Glomerular visceral epithelial cell (primary cell): ENCODE data around the gene DDX54.

Experiments
- DNase-seq: peaks from one replicate; pipeline ENCODE4 v3.0.0-alpha.2; 2016; ENCODE audit errors: extremely low spot score

The DDX54 gene

DNA sequence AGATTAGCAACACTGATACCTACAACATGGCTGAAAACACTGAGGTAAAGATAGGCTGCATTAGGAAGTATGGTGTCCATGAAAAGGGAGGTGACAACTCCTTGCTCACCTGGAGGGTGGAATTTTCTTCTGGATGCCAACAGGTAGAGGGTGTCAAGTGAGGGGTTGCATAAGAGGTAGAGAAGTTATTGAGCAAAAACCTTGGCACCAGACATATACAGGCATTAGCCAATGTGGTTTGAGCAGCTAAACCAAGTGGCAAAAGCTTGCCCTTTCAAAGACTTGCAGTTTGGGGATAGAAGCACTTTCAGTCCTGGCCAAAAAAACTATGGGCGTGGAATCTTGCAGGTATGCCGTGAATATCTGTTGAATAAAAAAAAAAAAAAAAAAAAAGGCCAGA, 4.1 kb upstream of the DDX54 start:
- no peak for DNase-seq

DNA sequence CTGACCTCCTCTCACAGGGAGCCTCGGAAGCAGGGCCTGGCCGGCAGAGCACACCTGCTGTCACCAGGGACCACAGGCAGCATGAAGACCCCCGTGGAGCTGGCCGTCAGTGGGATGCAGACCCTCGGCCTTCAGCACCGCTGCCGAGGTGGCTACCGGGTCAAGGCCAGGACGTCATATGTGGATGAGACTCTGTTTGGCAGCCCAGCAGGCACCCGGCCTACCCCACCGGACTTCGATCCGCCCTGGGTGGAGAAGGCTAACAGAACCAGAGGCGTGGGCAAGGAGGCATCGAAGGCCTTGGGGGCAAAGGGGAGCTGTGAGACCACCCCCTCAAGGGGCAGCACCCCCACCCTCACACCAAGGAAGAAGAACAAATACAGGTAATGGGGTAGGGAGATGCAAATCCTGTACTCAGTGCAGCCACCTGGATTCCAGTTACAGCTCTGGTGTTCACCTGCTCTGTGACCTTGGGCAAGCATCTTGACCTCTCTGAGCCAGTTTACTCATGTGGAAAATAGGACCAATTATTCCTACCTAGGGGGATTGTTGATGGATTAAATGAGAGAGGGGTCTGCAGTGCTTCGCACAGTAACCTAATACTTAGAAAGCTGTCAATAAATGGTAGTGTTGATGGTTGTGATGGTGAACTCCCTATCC, 1.5 kb upstream of the DDX54 start:
- no peak for DNase-seq

DNA sequence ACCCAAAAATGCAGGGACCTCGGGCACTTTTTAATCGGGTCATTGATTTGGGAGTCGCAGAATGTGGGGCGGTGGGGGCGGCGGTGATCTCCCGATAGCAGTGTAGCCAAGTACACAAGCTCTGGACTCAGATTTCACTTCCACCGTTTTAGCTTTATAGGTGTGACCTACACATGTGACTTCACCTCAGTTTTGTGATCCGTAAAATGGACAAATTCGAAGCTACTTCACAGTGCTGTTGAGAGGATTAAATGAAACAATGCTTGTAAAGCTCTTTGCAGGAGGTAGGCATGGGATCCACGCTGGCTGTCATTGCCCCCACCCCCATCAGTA, 721 bp upstream of the DDX54 start:
- no peak for DNase-seq

DNA sequence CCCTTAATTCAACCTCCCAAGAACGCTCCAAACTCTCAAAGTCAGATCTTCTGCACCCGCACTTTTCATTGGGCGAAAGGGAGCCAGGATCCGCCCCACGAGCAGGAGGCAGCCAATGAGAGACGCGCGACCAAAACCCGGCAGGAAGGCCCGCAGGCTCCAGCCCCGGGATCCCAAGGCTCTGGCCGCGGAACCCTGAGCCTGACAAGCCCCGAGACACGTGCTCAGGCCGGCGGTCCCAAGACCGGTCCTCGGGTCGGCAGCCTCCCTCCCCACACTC, 438 bp downstream of the DDX54 start:
- DNase-seq, result peak; percentile 87

DNA sequence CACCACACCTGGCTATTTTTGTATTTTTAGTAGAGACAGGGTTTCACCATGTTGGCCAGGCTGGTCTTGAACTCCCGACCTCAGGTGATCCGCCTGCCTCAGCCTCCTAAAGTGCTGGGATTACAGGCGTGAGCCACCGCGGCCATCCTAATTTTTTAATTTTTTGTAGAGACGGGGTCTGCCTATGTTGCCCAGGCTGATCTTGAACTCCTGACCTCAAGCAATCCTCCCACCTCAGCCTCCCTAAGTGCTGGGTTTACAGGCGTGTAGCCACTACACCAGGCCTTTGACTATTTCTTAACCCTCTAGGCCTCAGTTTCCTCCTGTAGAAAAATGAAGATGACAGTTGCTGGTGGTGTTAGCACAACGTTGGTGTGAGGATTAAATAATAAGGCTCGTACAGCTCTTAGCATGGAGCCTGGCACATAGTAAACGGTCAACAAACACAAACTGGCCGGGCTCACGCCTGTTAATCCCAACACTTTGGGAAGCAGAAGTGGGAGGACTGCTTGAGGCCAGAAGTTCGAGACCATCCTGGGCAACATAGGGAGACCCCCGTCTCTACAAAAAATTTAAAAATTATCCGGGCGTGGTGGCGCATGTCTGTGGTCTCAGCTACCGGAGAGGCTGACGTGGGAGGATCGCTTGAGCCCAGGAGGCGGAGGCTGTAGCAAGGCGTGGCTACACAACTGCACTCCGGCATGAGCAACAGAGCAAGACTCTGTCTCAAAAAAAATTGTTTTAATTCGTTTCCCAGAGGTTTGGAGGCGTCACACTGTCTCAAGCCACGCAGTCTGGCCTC, 979 bp downstream of the DDX54 start:
- no peak for DNase-seq

DNA sequence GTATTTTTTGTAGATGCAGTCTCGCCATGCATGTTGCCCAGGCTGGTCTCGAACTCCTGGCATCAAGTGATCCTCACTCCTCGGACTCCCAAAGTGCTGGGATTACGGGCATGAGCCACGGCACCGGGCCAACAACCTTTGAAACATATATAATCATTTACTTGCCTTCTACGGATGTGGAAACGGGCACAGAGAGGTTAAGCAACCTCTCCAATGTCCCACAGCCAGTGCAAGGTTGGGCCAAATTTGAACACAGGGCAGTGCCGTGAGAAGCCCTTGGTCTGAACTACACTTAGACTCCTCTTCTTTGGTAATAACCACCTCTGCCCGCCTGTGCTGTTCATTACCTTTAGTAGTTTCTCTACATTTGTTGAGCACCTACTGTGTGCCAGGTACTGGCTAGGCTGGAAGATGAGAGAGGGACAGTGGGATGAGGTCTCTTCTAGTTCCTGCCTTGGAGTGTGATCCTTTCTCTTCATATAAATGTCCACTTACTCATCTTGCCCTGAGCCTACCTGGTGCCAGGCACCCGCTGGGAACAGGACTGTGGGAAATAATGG, 2.2 kb downstream of the DDX54 start:
- no peak for DNase-seq

DNA sequence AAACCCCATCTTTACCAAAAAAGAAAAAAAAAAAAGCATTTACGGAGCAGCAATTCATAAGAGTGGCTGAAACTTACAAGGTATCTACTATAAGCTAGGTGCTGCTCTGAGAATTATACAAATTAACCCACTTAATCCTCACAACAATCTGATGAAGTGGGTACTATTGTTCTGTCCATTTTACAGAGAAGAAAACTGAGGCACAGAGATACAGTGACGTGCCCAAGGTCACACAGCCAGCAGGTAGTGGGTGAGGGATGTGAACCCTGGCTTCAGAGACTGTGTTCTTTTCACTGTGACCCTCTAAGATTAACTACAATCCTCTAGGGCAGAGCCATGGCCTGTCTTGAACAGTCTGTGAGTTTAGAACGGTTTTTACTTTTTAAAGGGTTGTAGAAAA, 3.3 kb downstream of the DDX54 start:
- DNase-seq, result no peak

DNA sequence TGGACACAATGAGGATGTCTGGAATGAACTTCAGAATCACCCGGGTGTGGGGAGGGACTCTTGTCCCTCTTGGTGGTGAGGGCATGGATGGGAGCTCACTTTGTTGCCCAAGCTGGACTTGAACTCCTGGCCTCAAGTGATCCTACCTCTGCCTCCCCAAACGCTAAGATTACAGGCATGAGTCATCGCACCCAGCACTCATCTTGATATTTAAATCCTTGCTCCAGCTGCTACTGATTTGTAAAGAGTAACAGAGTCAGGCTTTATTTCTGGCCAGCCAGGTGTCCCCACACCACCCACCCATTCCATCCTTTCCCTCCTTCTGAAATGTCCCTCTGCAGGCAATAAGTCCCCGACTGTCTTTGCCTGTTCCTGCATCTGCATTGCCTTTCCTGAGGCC, 4.9 kb downstream of the DDX54 start:
- no peak for DNase-seq

DNA sequence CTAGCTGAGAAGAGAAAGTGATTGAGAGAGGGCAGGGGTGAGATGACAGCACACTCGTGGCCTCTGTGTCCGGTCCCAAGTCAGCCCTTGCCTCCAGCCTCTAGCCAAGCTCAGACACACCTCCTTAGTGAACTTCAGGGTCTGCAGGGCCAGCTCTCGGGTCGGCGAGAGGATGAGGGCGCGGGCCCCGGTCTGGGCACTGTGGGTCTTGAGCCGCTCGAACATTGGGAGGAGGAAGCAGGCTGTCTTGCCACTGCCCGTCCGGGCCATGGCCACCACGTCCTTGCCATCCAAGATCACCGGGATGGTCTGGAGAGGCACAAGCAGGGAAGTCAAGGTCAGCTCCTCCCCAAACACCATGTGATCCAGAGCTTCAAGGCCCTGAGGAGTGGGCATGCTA, 6.3 kb downstream of the DDX54 start:
- no peak for DNase-seq

DNA sequence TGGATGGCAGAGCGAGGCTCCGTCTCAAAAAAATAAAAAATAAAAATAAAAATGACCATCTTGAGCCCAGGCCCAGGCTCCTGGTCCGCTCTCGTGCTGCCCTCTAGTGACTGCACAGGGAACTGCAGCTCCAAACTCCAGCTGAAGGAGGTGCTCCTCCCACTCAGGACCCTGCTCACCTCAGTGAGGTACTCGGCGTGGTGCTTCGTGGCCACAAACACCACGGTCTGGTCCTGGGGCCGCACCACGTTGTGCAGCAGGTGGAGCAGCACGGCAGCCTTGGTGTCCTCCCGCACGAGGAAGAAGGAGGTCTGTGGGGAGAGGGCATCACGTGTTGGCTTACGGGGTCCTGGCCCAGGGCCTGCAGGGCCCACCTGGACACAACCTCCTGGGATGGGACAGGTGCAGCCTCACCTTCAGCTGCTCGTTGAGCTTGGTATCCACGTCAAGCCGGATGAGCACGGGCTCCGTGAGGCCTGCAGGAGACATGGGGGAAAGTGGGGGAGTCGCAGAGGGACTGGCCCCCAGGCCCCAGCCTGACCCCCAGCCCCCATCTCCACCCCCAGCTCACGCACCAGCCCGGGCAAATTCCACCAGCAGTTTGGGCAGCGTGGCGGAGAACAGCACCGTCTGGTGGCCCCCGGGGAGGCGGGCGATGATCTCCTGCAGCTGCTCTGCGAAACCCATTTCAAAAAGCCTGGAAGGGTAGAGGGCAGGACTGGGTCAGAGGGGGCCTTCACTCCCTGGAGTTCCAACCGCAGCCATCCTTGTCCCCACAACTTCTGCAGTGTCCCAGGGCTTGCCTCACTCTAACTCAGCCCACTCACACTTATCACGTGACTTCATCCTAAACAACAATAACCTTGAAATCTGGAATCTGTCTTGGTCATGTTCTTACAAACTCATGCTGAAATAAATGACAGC, 10.6 kb downstream of the DDX54 start:
- DNase-seq, result peak; percentile 72

DNA sequence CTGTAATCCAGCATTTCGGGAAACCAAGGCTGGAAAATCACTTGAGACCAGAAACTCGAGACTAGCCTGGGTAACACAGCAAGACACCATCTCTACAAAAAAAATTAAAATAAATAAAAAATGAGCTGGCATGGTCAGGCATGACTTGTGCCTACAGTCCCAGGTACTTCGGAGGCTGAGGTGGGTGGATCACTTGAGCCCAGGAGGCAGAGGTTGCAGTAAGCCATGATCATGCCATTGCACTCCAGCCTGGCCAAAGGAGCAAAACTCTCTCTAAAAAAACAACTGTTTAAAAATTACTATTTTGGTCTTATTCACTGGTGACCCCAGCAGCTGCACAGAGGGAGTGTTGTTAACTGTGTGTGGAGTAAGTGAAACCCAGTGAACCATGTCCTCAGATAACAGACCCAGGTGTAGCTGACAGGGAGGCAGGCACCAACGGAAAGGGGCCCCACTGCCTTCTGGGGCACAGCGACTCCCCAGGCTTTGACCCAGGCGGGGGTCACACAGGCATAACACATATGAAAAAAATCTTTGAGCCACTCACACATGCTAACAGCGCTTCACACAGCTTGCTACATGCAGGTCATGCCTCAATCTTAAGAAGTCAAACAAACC, 12.1 kb downstream of the DDX54 start:
- DNase-seq, result no peak

DNA sequence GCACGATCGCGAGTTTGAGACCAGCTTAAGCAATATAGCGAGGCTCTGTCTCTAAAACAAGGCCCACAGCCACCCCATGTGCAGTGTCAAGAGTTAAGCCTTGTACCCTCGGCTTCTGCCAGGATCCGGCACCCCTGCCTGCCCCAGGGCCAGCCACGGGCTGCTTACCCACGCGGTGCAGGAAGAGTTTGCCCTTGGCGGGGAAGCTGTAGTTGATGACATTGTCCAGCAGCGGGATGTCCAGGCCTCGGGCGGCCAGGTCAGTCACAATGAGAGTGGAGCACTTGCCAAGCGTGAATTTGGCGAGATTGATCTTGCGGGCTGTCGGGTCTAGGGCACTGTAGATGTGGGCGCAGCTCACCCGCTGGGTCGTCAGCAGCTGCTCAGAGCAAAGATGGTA, 13.1 kb downstream of the DDX54 start:
- DNase-seq, result no peak

DNA sequence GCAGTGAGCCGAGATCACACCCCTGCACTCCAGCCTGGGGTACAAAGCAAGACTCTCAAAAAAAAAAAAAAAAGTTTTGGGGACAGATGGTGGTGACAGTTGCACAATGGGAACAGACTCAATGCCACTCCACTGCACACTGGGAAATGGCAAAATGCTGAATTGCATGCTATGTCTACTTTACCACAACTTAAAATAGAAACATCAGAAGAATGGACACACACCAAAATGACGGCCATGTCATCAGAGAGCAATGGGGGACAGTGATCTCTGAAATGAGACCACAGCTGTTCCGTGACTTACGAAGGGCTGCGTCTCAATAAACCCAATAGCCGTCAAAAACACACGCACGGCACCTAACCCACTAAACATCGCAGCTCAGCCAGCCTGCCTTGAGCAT, 13.7 kb downstream of the DDX54 start:
- DNase-seq, result no peak

DNA sequence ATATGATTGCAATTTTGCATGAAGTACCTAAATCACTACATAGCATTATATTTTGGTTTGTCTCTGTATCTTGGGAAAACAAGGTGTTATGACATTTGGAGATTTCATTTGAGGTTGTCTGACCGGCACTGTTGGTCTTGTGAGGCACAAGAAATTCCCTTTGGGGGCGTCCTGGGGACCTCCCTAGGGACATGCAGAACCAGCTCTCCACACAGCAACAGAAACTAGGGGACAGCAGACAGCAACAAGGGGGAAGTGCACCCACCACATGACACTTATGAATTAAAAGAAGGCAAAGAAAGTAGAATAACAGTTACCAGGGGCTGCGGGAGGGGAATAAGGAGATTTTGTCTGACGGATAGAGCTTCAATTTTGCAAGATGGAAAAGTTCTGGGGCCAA, 14.4 kb downstream of the DDX54 start:
- DNase-seq, result no peak

DNA sequence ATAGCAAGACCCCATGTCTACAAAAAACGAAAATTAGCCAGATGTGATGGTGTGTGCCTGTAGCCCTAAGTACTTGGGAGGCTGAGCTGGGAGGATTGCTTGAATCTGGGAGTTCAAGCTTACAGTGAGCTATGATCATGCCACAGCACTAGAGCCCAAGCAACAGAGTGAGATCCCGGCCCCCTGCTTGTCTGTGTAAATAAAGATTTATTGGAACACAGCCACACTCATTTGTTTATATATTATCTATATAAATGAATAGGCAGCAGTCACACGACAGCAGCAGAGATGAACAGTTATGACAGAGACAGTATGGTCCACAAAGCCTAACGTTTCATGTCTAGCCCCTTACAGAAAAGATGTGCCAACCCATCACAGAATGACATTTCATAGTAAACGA, 14.8 kb downstream of the DDX54 start:
- DNase-seq, result no peak

DNA sequence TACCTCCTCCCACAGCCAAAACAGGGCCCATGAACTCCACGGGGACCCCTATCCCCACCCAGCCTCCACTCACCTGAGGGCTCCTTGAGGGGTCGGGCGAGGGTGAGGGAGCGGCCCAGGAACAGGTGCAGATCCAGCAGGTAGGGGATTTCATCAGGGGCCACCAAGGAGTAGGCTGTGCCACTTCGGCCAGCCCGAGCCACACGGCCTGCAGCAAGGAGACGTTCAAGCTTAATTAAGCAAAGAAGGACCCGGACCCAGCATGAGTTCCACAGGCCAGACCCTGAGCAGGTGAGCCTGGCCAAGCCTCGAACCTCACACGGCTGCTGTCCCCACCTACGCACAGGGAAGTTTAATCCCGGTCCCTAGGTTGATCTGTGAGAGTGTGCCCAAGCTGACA, 15.6 kb downstream of the DDX54 start:
- no peak for DNase-seq

DNA sequence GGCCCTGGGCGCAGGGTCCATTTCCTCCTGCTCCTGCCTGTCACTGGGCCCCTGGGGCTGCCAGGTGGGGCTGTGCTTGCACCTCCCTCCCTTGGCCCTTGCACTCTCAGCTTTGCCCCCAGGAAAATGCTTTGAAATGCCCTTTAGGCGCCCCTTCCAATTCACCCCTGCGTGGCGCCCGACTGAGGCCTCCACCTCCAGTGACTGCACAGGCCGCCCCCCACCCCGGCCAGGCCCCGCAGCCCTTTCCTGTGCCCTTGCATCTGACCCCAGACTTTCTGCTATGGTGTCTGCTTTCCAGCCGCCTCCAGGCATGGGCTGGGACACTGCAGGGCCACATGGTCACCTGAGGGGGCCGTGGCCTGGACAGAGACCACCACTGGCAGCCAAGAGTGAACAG, 17.4 kb downstream of the DDX54 start:
- DNase-seq, result no peak

DNA sequence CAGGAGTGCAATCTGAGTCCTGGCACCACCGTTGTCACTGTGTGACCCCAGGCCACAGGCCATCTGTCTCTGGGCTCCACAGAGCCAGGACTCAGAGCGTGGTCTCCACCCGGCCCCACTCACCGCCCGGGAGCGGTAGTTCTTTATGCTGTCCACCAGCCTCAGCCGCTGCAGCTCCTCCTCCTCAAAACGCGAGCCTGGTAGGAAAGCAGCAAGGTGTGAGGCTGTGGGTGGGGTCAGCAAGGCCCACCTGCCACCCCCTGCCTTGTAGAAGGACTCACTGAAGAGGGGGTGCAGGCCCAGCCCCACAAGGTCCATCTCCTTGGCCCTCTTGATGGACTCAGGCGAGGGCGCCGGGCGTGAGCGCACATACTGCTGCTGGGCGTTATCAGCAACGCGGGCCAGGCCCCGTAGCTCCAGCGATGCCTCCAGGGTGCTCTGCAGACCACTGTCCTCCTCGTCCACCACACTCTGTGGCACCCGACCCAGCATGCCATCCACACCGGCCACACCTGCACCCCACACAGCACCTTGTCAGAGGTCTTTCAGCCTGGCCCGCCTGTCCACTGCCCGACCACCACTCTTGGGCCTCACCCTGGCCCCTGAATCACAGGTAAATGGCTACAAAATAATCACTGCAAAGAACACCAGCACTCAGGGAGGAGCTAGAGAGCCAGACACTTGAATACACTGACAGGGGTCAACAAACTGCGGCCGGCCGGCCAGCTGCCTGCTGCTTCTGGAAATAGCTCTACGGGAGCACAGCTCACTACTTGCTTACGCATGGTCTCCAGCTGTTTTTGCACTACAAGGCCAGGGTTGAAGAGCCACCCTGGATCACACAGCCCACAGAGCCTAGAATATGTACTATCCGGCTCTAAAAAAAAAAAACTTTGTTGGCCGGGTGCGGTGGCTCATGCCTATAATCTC, 19.5 kb downstream of the DDX54 start:
- DNase-seq, result no peak

DNA sequence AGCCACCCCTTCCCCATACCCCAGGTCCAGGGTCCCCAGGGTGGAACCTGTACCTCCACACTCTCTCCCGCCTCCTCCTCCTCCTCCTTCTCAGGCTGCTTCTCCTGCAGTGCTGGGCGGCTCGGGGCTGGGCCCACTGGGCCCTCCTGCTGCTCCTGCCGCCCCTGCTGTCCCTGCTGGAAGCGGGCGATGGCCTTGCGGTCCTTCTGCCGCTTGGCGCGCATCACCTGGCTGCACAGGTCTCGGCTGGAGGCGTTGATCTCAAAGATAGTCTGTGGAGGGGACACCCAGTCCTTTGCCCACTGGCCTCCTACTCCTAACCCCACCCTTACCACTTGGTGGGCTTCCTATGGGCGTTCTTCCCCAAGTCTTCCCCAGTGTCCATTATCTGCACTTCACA, 21.3 kb downstream of the DDX54 start:
- no peak for DNase-seq

DNA sequence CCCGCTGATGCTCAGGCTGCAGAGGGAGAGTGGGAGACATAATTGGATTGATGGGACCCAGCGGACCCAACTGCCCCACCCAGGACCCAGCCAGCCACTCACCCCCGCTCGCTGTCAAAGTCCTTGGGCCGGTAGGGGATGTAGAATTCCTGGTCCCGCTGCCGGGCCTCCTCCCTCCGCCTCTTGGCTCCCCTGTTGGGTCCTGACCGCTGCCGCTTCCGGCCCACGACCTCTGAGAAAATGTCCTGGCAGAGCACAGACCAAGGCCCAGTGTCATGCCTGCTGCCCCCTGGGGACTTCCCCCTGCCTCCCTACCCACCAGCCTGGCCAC, 22.3 kb downstream of the DDX54 start:
- no peak for DNase-seq
